A549 (cell line): ENCODE results near the gene CHEK1.

ENCODE experiments used
- CTCF ChIP-seq: fragments of >200 bp; sonication (Bioruptor Twin); formaldehyde crosslinking; IDR thresholded peaks from 3 replicates; pipeline ENCODE4 v1.5.1; 2016
- EP300 ChIP-seq, 2 experiments: fragments of >200 bp; sonication (Bioruptor Twin); formaldehyde crosslinking; IDR thresholded peaks; 2 replicates in 1 of 2; 3 replicates in 1 of 2; pipeline ENCODE4 v1.6.1; 2016 to 2017
- ESRRA ChIP-seq: fragments of 150-350 bp; IDR thresholded peaks from 2 replicates; pipeline ENCODE4 v1.6.1; 2014; ENCODE audit warnings: mild to moderate bottlenecking, low read length, borderline replicate concordance
- GATA3 ChIP-seq: IDR thresholded peaks from 2 replicates; pipeline ENCODE4 v1.6.1; 2012; ENCODE audit warnings: borderline replicate concordance
- PHF8 ChIP-seq: fragments of 200-600 bp; sonication (generic); IDR thresholded peaks from 2 replicates; pipeline ENCODE4 v1.6.1; 2016; ENCODE audit warnings: low read depth, mild to moderate bottlenecking, antibody characterized with exemption, moderate library complexity, borderline replicate concordance
- POLR2A ChIP-seq: IDR thresholded peaks from 2 replicates; pipeline ENCODE4 v1.6.1; 2012; ENCODE audit warnings: mild to moderate bottlenecking, low read length
- REST ChIP-seq: fragments of 200-600 bp; sonication (generic); IDR thresholded peaks from 2 replicates; pipeline ENCODE4 v1.6.1; 2016; ENCODE audit warnings: antibody characterized with exemption, mild to moderate bottlenecking, moderate library complexity
- SMC3 ChIP-seq: fragments of >200 bp; sonication (Bioruptor Twin); formaldehyde crosslinking; IDR thresholded peaks from 3 replicates; pipeline ENCODE4 v1.6.1; 2018; ENCODE audit warnings: inconsistent platforms

- TF ChIP-seq SMC3 (no peak), CTCF (no peak), REST (no peak), EP300 (IDR thresholded peaks at IDR 0.05) (no peak), PHF8 (no peak), POLR2A (no peak), GATA3 (no peak), ESRRA (no peak)
Measured at GRCh38 chr11:125583496-125583895, 41.5 kb upstream of the CHEK1 start.
